ENCODE measurements around the gene WWC1.
"Not testable (repeated sequence)": the region's sequence is repeated elsewhere in the genome, so short reads cannot be mapped to it uniquely, and the experiment has no call there.

WWC1 gene

GRCh38 chr5:168339109-168339771 is 47.8 kb downstream of the WWC1 start:
- no peak for DNase-seq

GRCh38 chr5:168339772-168340140 is 48.3 kb downstream of the WWC1 start:
- DNase-seq: not testable (repeated sequence)

- DNase-seq: no peak
These were observed 49.0 kb downstream of the WWC1 start for GRCh38 chr5:168340487-168340886.

- no peak for DNase-seq
These were observed 49.7 kb downstream of the WWC1 start for GRCh38 chr5:168341178-168341577.

DNA sequence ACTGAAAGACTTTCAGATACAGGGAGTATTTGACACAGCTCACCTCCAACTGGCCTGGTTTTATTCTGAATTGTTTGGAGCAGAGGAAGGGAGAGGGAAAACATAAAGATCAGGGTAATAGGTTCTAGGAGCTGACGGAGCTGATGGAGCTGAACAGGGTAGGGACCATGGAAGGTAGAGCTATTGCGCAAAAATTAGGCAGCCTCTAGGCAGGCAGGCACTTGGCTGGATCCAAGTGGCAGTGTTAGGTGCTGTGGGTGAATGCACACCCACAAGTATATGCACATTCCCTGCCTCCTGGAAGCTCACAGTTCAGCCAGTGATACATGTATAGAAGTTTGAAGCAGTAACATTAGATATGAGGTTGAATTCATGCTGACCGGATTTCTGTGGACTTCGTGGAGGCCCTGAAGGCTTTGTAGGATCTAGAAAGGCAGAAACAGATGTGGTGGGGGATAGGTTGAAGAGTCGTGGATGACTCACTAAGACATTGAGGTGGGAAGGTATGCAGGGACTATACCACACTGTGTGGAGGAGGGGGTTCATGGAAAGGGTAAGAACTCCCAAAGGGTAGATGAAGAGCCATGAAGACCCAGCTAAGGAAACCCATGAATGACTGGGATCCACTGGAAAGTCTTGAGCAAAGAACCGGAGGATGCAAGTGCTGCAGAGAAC is 50.8 kb downstream of the WWC1 start:
- DNase-seq: no peak

GRCh38 chr5:168342985-168343384 is 51.5 kb downstream of the WWC1 start:
- DNase-seq: no peak

DNA sequence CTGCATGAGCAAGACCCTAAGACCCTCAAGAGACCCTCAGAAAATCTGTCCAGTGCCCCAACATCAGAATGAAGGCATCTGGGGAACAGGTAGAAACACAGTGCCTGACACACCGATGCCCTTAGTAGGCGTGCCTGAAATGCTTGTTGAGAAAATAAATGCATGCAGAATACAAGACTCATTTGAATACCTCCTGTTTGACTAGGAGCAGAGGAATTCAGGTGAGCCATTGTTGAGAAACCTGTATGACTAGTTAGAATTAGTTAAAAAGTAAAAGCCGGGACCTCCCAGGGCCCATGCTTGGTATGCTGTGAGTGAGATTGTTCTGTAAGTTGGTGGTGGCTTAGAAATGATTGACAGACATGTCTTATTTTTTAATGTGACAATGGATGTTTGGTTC is 55.0 kb downstream of the WWC1 start:
- no peak for DNase-seq

DNA sequence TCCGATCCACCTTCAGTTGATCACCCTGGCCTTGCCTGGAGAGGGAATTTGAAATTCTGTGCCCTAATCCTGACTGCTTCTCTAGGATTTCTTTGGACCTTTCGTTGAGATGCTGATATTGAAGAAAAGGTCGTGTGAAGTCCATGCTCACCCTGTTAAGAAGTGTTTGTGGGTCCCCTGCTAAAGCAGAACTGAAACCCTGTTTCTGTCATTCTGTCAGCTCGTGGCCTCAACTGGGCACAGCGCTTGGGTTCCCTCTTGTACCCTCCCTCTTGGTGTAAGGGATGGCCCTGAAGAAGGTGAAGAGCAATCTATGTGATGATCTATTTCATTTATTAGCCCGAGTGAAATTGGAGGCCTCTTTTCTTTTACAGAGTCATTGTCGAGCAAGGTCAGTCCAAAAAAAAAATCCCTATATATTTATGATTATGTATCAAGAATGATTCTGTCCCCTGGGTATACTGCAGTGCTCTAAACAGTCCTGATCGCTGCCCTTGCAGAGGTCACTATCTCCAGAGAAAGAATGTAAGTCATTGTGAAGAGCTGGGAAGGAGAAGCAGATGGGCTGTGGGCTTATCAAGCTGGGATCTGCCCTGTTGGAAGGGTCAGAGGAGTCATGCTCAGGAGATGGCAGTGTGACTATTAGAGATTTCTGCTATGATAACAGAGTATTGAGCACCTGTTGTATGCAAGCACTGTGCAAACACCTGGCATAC is 56.1 kb downstream of the WWC1 start:
- DNase-seq: no peak

DNA sequence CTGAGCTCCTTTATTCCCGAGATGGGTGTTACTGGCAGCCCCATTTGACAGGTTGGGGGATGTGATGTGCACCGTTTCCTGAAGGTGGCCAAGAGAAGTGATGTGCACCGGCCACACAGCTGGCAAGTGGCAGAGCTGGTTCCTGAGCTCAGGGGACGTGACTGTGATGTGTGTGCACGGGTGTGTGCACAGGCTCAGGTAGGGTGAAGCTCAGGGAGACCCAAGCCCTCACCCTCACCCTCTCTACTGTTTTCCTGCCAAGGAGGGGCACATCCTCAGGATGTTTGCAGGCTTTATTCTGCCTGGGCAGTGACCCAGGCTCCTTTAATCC is 56.6 kb downstream of the WWC1 start:
- no peak for DNase-seq

- DNase-seq: no peak
These were observed 58.9 kb downstream of the WWC1 start for GRCh38 chr5:168350315-168350714.

- no peak for DNase-seq
These were observed 61.9 kb downstream of the WWC1 start for GRCh38 chr5:168353216-168353957.

- no peak for DNase-seq
These were observed 63.0 kb downstream of the WWC1 start for GRCh38 chr5:168354397-168354796.

- DNase-seq: no peak
These were observed 64.7 kb downstream of the WWC1 start for GRCh38 chr5:168356171-168356570.

- DNase-seq: no peak
These were observed 65.1 kb downstream of the WWC1 start for GRCh38 chr5:168356592-168356991.

DNA sequence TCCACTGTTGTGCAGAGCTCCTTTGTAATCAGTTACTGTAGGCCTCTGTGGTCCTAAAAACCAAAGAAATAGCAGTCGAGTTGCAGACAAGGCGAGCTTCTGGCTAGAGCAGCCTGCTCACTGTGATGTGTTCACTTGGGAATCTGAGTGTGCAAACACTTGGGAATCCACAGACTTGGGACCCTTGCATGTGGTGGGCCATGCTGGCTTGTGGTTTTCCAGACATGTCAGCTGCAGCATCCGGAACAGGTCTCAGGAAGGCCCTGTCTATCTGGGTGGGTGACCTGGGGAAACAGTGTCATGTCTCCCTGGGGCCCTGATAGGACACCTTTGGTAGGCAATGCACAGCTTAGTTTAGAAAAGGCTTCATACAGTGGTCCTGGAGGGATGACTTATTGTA is 66.4 kb downstream of the WWC1 start:
- DNase-seq: no peak

- no peak for DNase-seq
These were observed 68.5 kb downstream of the WWC1 start for GRCh38 chr5:168359820-168360460.

DNA sequence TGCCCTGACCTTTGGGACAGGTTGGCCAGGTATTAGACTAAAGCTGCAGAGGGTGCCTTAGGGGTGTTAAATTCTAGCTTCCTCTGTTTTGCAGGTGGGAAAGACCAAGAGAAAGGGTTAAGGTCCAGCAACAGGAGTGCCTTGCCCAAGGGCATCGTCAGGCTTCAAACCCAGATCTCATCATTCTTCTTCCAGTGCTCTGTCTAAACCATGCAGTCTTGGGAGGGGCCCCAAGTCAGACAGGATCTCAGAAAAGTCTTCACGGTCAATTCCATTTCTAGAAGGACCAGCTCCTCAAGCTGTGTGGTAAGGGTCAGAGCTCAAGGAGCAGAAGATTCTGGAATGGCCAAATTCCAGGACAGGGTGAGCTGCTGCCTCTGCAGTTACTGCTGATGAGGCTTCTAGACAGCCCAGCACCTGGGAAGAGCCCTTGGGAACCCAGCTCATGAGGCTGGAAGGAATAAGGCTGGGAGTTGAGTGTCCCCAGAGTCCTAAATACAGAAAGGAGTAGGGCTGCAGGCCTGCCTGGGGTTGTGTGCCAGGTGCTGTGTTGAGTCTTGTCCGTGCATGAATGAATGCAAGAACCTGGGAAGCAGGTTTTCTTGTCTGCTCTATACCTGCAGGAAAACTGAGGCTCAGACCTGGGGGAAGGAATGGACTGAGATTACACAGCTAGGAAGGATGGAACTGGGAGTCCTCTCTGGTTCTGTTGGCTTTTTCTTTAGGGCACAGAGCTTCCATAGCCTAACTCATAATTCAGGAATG is 69.3 kb downstream of the WWC1 start:
- DNase-seq: no peak

DNA sequence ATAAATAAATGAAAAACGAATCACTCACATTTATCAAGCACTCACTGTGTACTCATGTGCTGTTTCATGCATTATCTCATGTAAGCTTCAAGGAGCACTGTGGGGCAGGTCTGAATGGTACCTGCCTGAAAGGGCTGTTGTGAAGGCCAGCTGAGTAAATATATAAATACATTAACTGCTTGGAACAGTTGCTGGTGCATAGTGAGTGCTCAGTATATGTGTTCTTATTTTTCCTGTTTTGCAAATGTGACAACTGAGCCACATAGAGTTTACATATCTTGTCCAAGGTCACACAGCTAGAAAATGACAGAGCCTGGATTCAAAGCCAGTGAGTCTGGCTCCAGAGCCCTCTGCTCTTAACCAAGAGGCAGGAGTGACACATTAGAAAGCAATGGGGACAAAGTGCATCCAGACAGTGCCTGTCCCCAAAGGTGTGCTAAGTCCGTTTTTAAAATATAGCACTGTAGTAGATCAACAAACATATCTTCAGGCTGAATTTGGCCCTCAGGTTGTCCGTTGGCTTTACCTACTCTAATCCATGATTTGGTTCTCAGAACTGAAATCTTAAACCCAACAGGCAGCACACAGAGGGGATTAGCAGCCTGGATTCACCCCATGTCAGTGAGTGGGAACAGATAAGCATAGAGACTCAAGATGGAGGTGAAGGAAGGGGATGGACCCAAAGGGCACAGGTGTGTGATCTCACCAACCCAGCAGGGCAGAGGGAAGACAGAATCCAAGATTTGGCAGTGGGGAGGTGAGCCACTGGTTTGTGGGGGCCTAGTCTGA is 70.8 kb downstream of the WWC1 start:
- DNase-seq: no peak

DNA sequence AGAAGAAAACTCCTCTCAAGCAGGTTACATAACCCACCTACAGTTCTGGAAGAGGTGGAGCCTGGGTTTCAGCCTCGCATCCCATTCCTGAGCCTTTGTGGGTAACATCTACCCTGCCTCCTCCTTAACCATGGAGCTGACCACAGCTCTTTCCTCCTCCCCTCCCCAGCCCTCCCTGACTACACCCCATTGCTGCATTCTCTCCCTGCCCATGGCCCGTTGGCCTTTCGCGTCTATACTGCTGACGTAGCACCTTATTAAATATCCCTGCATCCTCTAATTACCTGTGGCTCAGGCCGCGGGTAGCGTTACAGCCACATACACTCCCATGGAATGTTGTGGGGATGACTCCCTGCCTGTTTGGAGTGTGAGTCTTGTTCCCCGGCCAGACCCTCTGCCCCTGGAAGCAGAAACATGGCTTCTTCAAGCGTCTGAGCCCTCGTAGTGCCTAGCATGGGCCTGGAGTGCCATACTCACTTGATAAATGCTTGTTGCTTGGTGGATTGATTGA is 72.8 kb downstream of the WWC1 start:
- no peak for DNase-seq

GRCh38 chr5:168364750-168365550 is 73.5 kb downstream of the WWC1 start:
- no peak for DNase-seq
